ENCODE measurements around the gene TEAD1.
"Not testable (repeated sequence)": the region's sequence is repeated elsewhere in the genome, so short reads cannot be mapped to it uniquely, and the experiment has no call there.

Gene TEAD1

GRCh38 chr11:12744826-12745502 lies 70.7 kb downstream of the TEAD1 start:
- DNase-seq, result peak; percentile 48

GRCh38 chr11:12745787-12746186 lies 71.6 kb downstream of the TEAD1 start:
- DNase-seq, result no peak

DNA sequence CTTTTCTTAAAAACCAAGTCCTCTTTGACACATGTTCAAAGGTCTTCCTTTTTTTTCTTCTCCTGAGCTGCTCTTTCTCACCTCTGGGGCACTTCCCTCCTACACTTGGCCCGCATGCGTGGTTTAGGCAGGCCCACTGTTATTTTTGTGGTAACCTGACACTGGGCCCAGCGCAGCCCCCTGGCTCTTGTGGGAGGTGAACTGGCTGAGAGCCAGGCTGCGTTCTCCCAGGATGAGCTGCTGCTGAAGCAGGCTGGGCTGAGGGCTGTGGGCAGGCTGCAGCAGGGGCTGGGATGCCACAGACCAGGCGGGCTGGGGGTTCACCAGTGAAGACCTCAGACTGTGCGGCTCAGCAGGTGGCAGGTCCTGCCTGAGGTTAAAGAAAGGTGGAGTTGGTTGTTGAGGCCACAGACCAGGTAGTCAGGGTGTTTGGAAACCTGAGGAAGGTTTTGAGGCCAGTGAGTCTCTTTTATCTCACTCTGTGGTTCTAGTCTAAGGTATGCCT lies 72.4 kb downstream of the TEAD1 start:
- DNase-seq, result peak; percentile 73

DNA sequence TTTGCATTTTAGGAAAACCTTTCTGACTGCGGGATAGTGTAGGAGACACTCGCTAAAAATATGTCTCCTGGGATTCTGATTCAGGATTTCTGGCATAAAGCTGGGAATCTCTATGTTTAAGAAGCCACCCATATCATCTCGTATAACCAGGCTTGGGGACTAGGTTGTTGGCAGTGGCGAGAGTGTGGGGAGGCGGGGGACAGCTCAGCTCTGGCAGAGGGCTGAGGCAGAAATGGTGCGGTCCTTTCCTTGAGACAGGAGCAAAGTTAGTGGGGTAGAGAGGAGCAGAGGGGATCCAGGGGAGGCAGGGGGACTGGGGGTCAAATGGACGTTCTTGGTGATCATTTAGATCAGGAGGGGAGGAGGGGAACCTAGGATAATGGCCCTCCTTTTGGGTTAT lies 74.3 kb downstream of the TEAD1 start:
- DNase-seq, result no peak

- DNase-seq, result no peak
Measured at GRCh38 chr11:12749442-12749841, 75.2 kb downstream of the TEAD1 start.

- DNase-seq, result no peak
Measured at GRCh38 chr11:12750181-12750580, 76.0 kb downstream of the TEAD1 start.

DNA sequence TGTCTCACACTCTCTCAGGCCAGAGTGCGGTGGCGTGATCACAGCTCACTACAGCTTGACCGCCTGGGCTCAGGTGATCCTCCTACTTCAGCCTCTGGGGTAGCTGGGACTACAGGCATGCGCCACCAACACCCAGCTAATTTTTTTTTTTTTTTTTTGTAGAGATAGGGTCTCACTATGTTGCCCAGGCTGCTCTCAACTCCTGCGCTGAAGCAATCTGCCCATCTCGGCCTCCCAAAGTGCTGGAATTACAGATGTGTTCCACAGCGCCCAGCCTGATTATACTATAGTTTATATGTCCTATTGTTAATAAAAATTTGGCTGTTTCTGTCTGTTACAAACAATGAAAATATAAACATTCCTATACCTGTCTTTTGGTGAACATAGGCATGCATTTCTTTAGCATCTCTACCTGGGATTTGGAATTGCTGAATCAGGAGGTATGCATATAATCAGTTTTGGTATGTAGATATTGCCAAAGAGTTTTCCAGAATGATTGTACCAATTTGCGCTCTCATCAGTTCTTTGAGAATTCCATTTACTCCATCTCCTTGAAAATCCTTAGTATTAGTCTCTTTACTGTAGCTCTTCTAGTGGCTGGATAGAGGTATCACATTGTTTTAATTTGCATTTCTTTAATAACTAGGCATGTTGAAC lies 78.8 kb downstream of the TEAD1 start:
- no peak for DNase-seq

DNA sequence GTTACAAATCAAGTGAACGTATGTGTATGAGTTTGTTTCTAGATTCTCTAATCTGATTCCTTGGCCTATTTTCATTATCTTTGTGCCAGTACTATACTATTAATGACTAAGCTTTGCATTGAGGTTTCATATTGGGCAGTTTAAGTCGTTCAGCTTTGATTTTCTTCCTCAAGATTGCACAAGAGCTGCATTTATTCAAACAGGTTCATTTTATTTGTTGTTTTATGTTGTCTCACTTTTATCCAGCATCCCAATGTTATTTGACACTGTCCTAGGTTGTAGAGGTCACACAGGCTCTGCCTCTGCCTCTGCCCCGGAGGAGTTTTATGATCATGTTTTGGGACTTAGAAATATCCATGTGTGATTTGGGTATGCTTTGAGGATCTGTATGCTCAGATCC lies 79.8 kb downstream of the TEAD1 start:
- no peak for DNase-seq

- DNase-seq, result no peak
Measured at GRCh38 chr11:12754582-12755234, 80.5 kb downstream of the TEAD1 start.

- DNase-seq, result no peak
Measured at GRCh38 chr11:12755510-12756453, 81.6 kb downstream of the TEAD1 start.

DNA sequence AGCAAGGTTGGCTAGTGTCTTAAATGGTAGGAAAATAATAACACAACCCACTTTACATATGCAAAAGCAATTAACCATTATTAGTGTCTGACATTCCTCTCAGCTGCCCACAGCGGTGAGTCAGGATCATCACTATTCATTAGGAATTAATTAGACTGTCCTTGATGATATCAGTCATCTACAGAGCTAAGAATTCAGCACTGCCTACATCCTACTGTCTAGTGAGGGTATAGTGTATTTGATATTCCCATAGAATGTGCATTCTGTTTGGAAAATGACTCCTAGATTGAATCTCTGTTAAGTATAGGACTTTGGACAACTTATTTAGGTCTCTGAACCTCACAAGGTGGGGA lies 82.2 kb downstream of the TEAD1 start:
- no peak for DNase-seq

DNA sequence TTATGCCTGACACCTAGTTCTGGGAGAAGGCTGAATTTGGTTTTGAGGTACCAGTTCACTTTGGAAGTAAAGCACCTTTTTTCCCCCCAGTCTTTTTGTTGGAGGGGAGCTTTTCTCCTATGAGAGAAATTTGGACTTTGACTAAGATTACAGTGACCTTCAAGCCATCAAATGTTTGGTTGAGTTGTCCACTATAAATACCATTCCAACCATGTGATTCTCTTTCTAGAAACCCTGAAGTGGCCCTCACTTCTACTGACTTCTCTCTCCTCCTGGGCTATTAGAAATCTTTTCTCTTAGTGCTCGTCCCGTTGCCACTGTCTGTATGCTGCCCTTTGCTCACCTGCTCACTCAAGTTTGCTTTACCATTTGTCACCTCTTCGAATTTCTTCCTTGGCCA lies 82.6 kb downstream of the TEAD1 start:
- DNase-seq, result no peak

GRCh38 chr11:12757416-12757815 lies 83.2 kb downstream of the TEAD1 start:
- no peak for DNase-seq

DNA sequence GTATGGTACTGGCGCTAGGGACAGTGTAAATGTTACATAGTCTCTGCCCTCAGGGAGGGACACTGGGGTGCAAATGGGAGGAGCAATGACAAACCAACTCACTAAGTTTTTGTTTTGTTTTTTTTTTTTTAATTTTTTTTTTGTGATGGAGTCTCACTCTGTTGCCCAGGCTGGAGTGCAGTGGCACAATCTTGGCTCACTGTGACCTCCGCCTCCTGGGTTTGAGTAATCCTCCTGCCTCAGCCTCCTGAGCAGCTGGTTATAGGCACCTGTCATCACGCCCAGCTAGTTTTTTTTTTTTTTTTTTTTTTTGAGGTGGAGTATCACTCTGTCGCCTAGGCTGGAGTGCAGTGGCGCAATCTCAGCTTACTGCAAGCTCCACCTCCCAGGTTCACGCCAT lies 83.9 kb downstream of the TEAD1 start:
- not testable (repeated sequence) for DNase-seq

DNA sequence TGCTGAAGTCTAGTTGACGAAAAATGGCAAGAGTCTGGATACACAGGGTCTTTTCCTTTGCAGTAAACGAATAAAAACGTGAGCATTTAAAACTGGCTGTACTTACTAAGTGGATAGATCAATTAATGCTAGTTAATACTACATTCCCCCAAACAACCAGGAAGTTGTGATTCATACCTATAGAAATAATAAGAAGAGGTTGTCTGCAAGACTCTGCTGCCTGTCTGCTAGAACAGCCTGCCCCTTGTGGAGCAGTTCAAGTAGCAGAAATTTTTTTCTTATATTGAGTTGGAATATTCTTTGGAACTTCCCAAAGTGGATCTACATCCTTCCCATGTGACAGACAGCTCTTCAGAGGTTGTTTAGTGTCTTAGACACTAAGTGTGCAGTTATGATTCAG lies 86.8 kb downstream of the TEAD1 start:
- DNase-seq, result no peak

DNA sequence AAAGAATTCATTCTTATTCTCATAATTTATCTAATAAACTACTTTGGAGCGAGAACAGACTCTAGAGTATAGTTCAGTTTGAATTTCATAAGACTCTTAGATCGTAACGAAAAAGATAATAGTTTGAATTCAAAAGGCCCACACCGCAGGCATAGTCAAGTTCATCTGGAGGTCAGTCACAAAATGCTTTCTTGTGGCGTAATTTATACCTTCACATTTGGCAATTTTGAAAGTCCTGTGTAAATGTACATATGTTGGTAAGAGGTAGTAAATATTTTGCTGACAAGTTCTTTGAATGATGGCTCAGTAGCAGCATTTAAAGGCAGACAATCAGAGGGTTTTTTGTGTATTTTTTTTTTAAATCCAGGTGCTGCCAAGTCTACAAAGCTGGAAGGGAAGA lies 88.1 kb downstream of the TEAD1 start:
- no peak for DNase-seq

DNA sequence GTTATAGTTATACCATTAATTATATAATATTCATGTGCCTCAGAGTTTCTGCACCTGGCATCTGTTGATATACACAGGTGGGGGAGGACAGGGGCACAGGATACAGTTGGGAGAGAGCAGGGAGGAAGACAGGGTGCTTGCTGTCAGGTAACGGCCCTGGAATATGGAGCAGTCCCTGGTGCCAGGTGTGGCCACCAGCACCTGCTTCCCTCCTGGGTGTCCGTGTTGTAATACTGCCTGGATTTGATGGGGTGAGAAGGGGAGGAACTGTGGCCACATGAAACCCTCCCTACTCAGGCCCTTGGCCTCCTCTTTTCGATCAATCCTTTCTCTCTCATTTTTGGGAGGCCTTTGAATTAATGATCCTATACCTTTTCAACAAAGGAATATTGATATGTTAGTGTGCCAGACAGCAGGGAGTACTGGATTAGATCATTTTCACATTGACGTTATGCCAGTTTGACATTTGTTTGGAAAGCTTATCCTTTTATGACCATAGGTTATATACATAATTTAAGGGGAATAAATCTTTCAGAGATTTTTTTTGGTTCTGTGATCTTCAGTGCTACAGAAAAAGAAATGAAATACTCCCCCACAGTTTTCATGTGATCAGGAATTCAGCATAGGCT lies 88.6 kb downstream of the TEAD1 start:
- no peak for DNase-seq

GRCh38 chr11:12764187-12764914 lies 90.1 kb downstream of the TEAD1 start:
- DNase-seq, result no peak

GRCh38 chr11:12765428-12765827 lies 91.2 kb downstream of the TEAD1 start:
- DNase-seq, result peak; percentile 67

- no peak for DNase-seq
Measured at GRCh38 chr11:12767027-12767426, 92.8 kb downstream of the TEAD1 start.

DNA sequence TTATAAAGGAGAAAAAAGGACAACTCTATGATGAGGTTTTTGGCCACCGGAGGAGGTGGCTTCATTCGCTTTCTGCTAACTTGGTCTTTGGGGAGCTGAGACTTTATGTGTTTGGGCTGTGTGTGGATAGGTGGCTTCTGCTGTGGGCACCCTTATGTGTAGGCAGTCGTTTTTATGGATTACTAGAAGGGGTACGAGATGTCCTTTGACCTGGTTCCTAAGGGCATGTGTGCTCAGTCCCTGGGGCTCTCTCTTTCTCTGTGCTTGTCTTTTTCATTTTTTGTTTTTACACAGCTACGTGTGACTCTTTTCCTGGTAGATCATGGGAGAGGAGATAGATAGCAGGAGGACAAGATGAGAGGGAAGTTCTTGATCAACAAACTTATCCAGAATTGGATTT lies 93.4 kb downstream of the TEAD1 start:
- DNase-seq, result no peak
